Prostate gland (tissue), 2 donors: ENCODE results near the gene ECHS1.

Experiments used
- POLR2A ChIP-seq: fragments of 450-650 bp; IDR thresholded peaks from one replicate; pipeline ENCODE4 v1.6.1; 2016; ENCODE audit warnings: antibody characterized with exemption, mild to moderate bottlenecking
- POLR2AphosphoS5 ChIP-seq: sonication (generic); formaldehyde crosslinking; IDR thresholded peaks from one replicate; pipeline ENCODE4 v1.6.1; 2017; ENCODE audit warnings: antibody characterized with exemption
- TF ChIP-seq, protein P1 (sequence below), 4 experiments: fragments of 200-600 bp in 2 of 4; fragments of 450-650 bp in 2 of 4; sonication (generic) in 2 of 4; IDR thresholded peaks; 1 replicate in 3 of 4; 2 replicates in 1 of 4; pipeline ENCODE4 v1.5.1; 2016 to 2019; ENCODE audit warnings: antibody characterized with exemption in 4 of 4, mild to moderate bottlenecking in 2 of 4, moderate library complexity in 2 of 4

- TF ChIP-seq, protein P1, sequence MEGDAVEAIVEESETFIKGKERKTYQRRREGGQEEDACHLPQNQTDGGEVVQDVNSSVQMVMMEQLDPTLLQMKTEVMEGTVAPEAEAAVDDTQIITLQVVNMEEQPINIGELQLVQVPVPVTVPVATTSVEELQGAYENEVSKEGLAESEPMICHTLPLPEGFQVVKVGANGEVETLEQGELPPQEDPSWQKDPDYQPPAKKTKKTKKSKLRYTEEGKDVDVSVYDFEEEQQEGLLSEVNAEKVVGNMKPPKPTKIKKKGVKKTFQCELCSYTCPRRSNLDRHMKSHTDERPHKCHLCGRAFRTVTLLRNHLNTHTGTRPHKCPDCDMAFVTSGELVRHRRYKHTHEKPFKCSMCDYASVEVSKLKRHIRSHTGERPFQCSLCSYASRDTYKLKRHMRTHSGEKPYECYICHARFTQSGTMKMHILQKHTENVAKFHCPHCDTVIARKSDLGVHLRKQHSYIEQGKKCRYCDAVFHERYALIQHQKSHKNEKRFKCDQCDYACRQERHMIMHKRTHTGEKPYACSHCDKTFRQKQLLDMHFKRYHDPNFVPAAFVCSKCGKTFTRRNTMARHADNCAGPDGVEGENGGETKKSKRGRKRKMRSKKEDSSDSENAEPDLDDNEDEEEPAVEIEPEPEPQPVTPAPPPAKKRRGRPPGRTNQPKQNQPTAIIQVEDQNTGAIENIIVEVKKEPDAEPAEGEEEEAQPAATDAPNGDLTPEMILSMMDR (IDR thresholded peaks at IDR 0.05) = peak; percentile 21 to 68 (median 54)
- TF ChIP-seq POLR2A = no peak
- TF ChIP-seq POLR2AphosphoS5 = no peak
These were observed 54.5 kb downstream of the ECHS1 start for GRCh38 chr10:133318494-133319127.
